GM12878 (cell line): ENCODE results near the gene OR6K6.

Experiments used
- CHD2 ChIP-seq: IDR thresholded peaks from 2 replicates; pipeline ENCODE4 v1.6.1; 2011; ENCODE audit warnings: low read depth, low read length, improper control_type of control experiment, borderline replicate concordance
- CTCF ChIP-seq, 3 experiments: IDR thresholded peaks in 2 of 3; conservative IDR thresholded peaks in 1 of 3; 2 replicates each; pipeline ENCODE4 v1.5.1; 2011; ENCODE audit warnings: low read depth in 3 of 3, low read length in 3 of 3, mild to moderate bottlenecking in 3 of 3, control low read depth in 2 of 3, moderate library complexity in 2 of 3, inconsistent platforms in 1 of 3, mixed read lengths in 1 of 3; ENCODE audit not compliant: control insufficient read depth in 2 of 3, insufficient read depth in 1 of 3; ENCODE audit errors: extremely low read depth in 1 of 3
- FOXK2 ChIP-seq: fragments of 450-650 bp; IDR thresholded peaks from 2 replicates; pipeline ENCODE4 v1.6.1; 2017; ENCODE audit warnings: mild to moderate bottlenecking, moderate library complexity
- LARP7 ChIP-seq: fragments of 450-650 bp; IDR thresholded peaks from 2 replicates; pipeline ENCODE4 v1.6.1; 2017; ENCODE audit warnings: mild to moderate bottlenecking
- MTA3 ChIP-seq: IDR thresholded peaks from 2 replicates; pipeline ENCODE4 v1.6.1; 2012; ENCODE audit warnings: low read length, inconsistent platforms, borderline replicate concordance
- PKNOX1 ChIP-seq: fragments of 450-650 bp; IDR thresholded peaks from 2 replicates; pipeline ENCODE4 v1.6.1; 2016; ENCODE audit warnings: mild to moderate bottlenecking
- POLR2A ChIP-seq: IDR thresholded peaks from 2 replicates; pipeline ENCODE4 v1.6.1; 2011; ENCODE audit warnings: low read depth, mild to moderate bottlenecking, low read length
- TAF1 ChIP-seq: IDR thresholded peaks from 2 replicates; pipeline ENCODE4 v1.6.1; 2011; ENCODE audit warnings: mild to moderate bottlenecking, low read depth, low read length, borderline replicate concordance
- TF ChIP-seq, protein P1 (sequence below): IDR thresholded peaks from 2 replicates; pipeline ENCODE4 v1.6.1; 2011; ENCODE audit warnings: low read depth, mild to moderate bottlenecking, low read length, moderate library complexity, borderline replicate concordance; ENCODE audit errors: extremely low read depth

DNA sequence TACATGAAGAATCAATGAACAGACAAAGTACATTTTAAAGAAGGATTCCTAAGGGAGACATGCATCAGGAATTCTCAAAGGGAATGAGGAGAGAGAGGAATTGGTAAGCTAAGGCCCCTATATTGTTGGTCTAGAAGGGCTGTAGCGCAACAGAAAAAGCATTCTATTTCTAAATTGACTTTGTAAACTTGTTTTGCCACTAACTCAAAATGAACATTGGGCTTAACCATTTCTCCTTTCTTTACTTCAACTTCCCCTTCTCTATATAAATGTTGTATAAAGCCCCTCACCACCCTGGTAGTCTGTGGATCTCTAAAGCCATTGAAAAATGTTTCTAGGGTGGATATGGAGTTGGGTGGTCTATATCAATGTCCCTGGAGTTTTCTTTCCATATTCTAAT, 46.9 kb downstream of the OR6K6 start:
- TF ChIP-seq MTA3 (no peak), CTCF (IDR thresholded peaks at IDR 0.05 in 2 of 3, conservative IDR thresholded peaks at IDR 0.05 in 1 of 3; ENCODE audit: control insufficient read depth in 2 of 3, extremely low read depth in 1 of 3, insufficient read depth in 1 of 3, low read depth in 3 of 3, low read length in 3 of 3) (no peak), POLR2A (no peak), FOXK2 (no peak), CHD2 (no peak), PKNOX1 (no peak), TAF1 (no peak), LARP7 (no peak)
- TF ChIP-seq, protein P1, sequence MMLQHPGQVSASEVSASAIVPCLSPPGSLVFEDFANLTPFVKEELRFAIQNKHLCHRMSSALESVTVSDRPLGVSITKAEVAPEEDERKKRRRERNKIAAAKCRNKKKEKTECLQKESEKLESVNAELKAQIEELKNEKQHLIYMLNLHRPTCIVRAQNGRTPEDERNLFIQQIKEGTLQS = no peak
